Measurements from ENCODE around the gene DUSP7. TPM values are rescaled to one million over a fixed set of nuclear protein-coding genes. Genes with fewer than 3 reads are reported as not detected.

Gene DUSP7
- total and polyA plus RNA-seq, 9 of the 15 experiments (the other 6 are each of a cell fraction or from before 2014, with no cell fraction given), result 0.45 to 15.8 (median 8.2) TPM

DNA sequence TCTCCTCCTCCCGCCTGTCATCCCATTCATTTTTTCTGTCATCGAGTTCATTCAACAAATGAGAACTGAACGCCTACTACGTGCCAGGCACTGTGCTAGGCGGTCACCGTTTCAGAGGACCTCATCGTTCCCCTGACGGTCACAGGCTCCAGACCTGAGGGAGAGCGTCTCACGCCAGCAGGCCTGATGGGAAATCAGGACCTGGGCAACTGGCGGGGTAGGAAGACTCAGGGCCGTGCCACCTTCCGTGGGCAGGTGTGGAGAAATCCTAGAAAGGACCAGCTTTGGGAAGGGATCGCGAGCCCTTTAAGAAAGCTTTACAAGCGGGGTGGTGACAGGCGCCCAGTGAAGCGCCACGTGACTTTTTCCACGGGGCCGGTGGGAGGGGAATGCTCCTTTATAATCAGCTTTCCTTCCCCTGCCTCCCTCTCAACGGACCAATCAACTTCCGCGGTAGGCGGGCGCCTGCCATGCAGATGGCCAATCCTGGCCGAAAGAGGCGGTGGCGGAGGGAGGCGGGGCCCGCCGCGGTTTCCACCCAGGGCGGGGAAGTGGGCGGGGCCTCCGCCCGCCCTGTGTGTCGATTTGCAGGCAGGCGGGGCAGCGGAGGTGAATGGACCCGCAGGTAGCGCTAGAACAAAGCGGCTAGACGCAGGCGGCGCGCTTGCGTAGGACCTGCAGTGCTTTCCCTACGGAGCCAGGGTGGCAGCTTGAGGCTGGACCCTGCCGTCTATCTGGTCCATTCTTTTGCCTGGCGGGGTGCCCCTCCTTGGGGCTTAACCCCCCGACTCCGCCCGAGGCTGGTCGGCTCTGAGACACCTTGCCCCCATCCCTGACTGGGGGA is 819 bp upstream of the DUSP7 start (continued):
- TF ChIP-seq NFYB (IDR thresholded peaks at IDR 0.05; ENCODE audit: extremely low read depth, insufficient read length) (peak; percentile 79), SPI1 (IDR thresholded peaks at IDR 0.05; ENCODE audit: borderline replicate concordance, low read depth, low read length) (peak; percentile 6; the same call in 1 of the 2 replicates), CREB1 (IDR thresholded peaks at IDR 0.05) (0 out of 2 replicates have a peak, but pooled peaks have one; percentile 29), CREB1 (CRISPR knock-in tag; IDR thresholded peaks at IDR 0.05) (peak; percentile 50; the same call in 1 of the 2 replicates), PKNOX1 (IDR thresholded peaks at IDR 0.05) (peak; percentile 83), NFXL1 (CRISPR knock-in tag; IDR thresholded peaks at IDR 0.05) (no peak), ASH1L (IDR thresholded peaks at IDR 0.05; ENCODE audit: borderline replicate concordance, low read depth, partially characterized antibody) (peak; percentile 59), PHTF2 (CRISPR knock-in tag; IDR thresholded peaks at IDR 0.05) (no peak), TFAP4 (CRISPR knock-in tag; IDR thresholded peaks at IDR 0.05; ENCODE audit: borderline replicate concordance) (peak; percentile 58; the same call in 1 of the 2 replicates), ATF1 (CRISPR knock-in tag; IDR thresholded peaks at IDR 0.05) (no peak), ATF1 (tag; IDR thresholded peaks at IDR 0.05) (peak; percentile 66), TCF3 (CRISPR knock-in tag; IDR thresholded peaks at IDR 0.05) (no peak), KDM1A (IDR thresholded peaks at IDR 0.05) (0 out of 4 replicates have a peak, but pooled peaks of 1 of the 2 experiments have one; percentile 4), RB1 (IDR thresholded peaks at IDR 0.05; ENCODE audit: low read depth) (peak; percentile 14; the same call in 1 of the 2 replicates), ESRRB (CRISPR knock-in tag; IDR thresholded peaks at IDR 0.05; ENCODE audit: borderline replicate concordance) (no peak)
- TF ChIP-seq, protein P1, sequence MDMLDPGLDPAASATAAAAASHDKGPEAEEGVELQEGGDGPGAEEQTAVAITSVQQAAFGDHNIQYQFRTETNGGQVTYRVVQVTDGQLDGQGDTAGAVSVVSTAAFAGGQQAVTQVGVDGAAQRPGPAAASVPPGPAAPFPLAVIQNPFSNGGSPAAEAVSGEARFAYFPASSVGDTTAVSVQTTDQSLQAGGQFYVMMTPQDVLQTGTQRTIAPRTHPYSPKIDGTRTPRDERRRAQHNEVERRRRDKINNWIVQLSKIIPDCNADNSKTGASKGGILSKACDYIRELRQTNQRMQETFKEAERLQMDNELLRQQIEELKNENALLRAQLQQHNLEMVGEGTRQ (CRISPR knock-in tag; IDR thresholded peaks at IDR 0.05), result peak; percentile 95
- TF ChIP-seq, protein P2, sequence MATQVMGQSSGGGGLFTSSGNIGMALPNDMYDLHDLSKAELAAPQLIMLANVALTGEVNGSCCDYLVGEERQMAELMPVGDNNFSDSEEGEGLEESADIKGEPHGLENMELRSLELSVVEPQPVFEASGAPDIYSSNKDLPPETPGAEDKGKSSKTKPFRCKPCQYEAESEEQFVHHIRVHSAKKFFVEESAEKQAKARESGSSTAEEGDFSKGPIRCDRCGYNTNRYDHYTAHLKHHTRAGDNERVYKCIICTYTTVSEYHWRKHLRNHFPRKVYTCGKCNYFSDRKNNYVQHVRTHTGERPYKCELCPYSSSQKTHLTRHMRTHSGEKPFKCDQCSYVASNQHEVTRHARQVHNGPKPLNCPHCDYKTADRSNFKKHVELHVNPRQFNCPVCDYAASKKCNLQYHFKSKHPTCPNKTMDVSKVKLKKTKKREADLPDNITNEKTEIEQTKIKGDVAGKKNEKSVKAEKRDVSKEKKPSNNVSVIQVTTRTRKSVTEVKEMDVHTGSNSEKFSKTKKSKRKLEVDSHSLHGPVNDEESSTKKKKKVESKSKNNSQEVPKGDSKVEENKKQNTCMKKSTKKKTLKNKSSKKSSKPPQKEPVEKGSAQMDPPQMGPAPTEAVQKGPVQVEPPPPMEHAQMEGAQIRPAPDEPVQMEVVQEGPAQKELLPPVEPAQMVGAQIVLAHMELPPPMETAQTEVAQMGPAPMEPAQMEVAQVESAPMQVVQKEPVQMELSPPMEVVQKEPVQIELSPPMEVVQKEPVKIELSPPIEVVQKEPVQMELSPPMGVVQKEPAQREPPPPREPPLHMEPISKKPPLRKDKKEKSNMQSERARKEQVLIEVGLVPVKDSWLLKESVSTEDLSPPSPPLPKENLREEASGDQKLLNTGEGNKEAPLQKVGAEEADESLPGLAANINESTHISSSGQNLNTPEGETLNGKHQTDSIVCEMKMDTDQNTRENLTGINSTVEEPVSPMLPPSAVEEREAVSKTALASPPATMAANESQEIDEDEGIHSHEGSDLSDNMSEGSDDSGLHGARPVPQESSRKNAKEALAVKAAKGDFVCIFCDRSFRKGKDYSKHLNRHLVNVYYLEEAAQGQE (IDR thresholded peaks at IDR 0.05; ENCODE audit: borderline replicate concordance), result peak; percentile 71
- TF ChIP-seq, protein P2 (CRISPR knock-in tag; IDR thresholded peaks at IDR 0.05; ENCODE audit: low read depth), result no peak
